GM12892 (cell line): ENCODE data around the gene FHAD1.

ENCODE experiments used
- POLR2A ChIP-seq: IDR thresholded peaks from 2 replicates; pipeline ENCODE4 v1.6.1; 2011; ENCODE audit warnings: low read depth, low read length, control low read depth
- POLR2AphosphoS5 ChIP-seq: IDR thresholded peaks from 2 replicates; pipeline ENCODE4 v1.6.1; 2011; ENCODE audit warnings: low read depth, low read length, control low read depth

- TF ChIP-seq POLR2A (no peak), POLR2AphosphoS5 (no peak)
Observed at GRCh38 chr1:15413563-15414444, 166.8 kb downstream of the FHAD1 start.
